DOHH2 (cell line): ENCODE data around the gene ZNF177.

Experiments
- EZH2phosphoT487 ChIP-seq: fragments of 200-600 bp; sonication (generic); IDR thresholded peaks from 2 replicates; pipeline ENCODE4 v1.6.1; 2017; ENCODE audit warnings: borderline replicate concordance, mild to moderate bottlenecking, antibody characterized with exemption, low read length, moderate library complexity, mixed read lengths
- TF ChIP-seq, protein P1 (sequence below): fragments of 200-600 bp; sonication (generic); IDR thresholded peaks from one replicate; pipeline ENCODE4 v1.5.1; 2014; ENCODE audit warnings: antibody characterized with exemption, mild to moderate bottlenecking, low read depth, low read length; ENCODE audit not compliant: poor library complexity, severe bottlenecking

DNA sequence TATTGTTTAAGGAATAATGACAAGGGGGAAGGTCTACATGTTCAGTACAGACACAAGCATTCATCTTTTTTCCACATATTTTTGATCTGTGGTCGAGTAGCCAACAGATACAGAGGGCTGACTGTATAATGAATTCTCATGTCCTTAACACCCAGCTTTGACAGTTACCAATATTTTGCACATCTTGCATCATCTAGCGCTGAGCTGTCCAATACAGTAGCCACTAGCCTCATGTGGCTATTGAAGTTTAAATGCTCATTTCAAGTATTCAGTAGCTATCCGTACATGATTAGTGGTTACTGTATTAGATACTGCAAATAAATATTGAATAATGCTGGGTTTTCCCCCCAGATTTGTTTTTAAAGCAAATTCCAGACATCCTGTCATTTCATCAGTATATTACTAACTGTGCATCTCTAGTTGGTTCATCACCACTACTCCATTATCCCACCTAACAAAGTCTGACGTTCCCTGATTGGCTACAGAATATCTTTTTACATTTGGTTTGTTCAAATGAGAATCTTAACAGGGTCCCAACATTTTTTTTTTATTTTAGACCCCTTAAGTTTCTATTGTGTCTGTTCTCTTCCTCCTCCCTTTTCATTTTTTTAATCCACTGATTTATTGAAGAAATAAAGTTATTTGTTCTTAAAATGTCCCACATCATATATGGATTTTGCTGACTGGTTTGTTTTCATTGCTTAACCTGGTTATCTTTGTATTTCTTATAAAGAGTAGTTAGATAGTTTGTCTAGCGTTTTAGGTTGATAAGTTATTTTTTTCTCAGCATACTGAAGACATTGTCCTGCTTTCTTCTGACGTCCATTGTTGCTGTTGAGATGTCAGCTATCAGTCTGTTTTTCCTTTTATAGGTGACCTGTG, 8.2 kb downstream of the ZNF177 start:
- no peak for TF ChIP-seq EZH2phosphoT487
- TF ChIP-seq, protein P1, sequence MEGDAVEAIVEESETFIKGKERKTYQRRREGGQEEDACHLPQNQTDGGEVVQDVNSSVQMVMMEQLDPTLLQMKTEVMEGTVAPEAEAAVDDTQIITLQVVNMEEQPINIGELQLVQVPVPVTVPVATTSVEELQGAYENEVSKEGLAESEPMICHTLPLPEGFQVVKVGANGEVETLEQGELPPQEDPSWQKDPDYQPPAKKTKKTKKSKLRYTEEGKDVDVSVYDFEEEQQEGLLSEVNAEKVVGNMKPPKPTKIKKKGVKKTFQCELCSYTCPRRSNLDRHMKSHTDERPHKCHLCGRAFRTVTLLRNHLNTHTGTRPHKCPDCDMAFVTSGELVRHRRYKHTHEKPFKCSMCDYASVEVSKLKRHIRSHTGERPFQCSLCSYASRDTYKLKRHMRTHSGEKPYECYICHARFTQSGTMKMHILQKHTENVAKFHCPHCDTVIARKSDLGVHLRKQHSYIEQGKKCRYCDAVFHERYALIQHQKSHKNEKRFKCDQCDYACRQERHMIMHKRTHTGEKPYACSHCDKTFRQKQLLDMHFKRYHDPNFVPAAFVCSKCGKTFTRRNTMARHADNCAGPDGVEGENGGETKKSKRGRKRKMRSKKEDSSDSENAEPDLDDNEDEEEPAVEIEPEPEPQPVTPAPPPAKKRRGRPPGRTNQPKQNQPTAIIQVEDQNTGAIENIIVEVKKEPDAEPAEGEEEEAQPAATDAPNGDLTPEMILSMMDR: no peak
